ENCODE data around the gene ELMOD3.
"Not testable (repeated sequence)": the region's sequence is repeated elsewhere in the genome, so short reads cannot be mapped to it uniquely, and the experiment has no call there.

Gene ELMOD3

GRCh38 chr2:85376291-85377065 lies 21.9 kb downstream of the ELMOD3 start:
- no peak for DNase-seq (ENCODE audit: low spot score)

GRCh38 chr2:85377083-85377482 lies 22.5 kb downstream of the ELMOD3 start:
- DNase-seq (ENCODE audit: low spot score): no peak

GRCh38 chr2:85378257-85378656 lies 23.7 kb downstream of the ELMOD3 start:
- no peak for DNase-seq (ENCODE audit: low spot score)

- no peak for DNase-seq (ENCODE audit: low spot score)
Observed at GRCh38 chr2:85380048-85380447, 25.5 kb downstream of the ELMOD3 start.

- not testable (repeated sequence) for DNase-seq (ENCODE audit: low spot score)
Observed at GRCh38 chr2:85383151-85383550, 28.6 kb downstream of the ELMOD3 start.

GRCh38 chr2:85383850-85384249 lies 29.3 kb downstream of the ELMOD3 start:
- DNase-seq (ENCODE audit: low spot score): no peak

- no peak for DNase-seq (ENCODE audit: low spot score)
Observed at GRCh38 chr2:85385746-85386145, 31.2 kb downstream of the ELMOD3 start.

- DNase-seq (ENCODE audit: low spot score): no peak
Observed at GRCh38 chr2:85387754-85388153, 33.2 kb downstream of the ELMOD3 start.

- DNase-seq (ENCODE audit: low spot score): no peak
Observed at GRCh38 chr2:85388878-85389538, 34.4 kb downstream of the ELMOD3 start.

GRCh38 chr2:85390941-85391669 lies 36.5 kb downstream of the ELMOD3 start:
- DNase-seq (ENCODE audit: low spot score): peak; percentile 77

- DNase-seq (ENCODE audit: low spot score): no peak
Observed at GRCh38 chr2:85393836-85394235, 39.3 kb downstream of the ELMOD3 start.

GRCh38 chr2:85394261-85394681 lies 39.7 kb downstream of the ELMOD3 start:
- no peak for DNase-seq (ENCODE audit: low spot score)

- DNase-seq (ENCODE audit: low spot score): no peak
Observed at GRCh38 chr2:85394976-85395375, 40.4 kb downstream of the ELMOD3 start.

GRCh38 chr2:85395912-85396475 lies 41.4 kb downstream of the ELMOD3 start:
- no peak for DNase-seq (ENCODE audit: low spot score)

GRCh38 chr2:85396531-85397470 lies 42.2 kb downstream of the ELMOD3 start:
- no peak for DNase-seq (ENCODE audit: low spot score)

- no peak for DNase-seq (ENCODE audit: low spot score)
Observed at GRCh38 chr2:85397925-85398331, 43.4 kb downstream of the ELMOD3 start.

GRCh38 chr2:85398426-85399182 lies 44.0 kb downstream of the ELMOD3 start:
- no peak for DNase-seq (ENCODE audit: low spot score)

- no peak for DNase-seq (ENCODE audit: low spot score)
Observed at GRCh38 chr2:85399183-85399455, 44.5 kb downstream of the ELMOD3 start.

- DNase-seq (ENCODE audit: low spot score): no peak
Observed at GRCh38 chr2:85400023-85400422, 45.5 kb downstream of the ELMOD3 start.

GRCh38 chr2:85400541-85401463 lies 46.2 kb downstream of the ELMOD3 start:
- DNase-seq (ENCODE audit: low spot score): no peak
